HG03378 (cell line): ENCODE measurements around the gene BMAL1.
"Not testable (repeated sequence)": the region's sequence is repeated elsewhere in the genome, so short reads cannot be mapped to it uniquely, and the experiment has no call there.

Source experiments
- ATAC-seq: cut with Tn5 transposase; IDR thresholded peaks from one replicate; pipeline ENCODE4 v1.9.1; 2021; ENCODE audit warnings: mild to moderate bottlenecking, moderate library complexity; ENCODE audit not compliant: unreplicated experiment

Gene BMAL1

GRCh38 chr11:13368041-13368446, 90.5 kb downstream of the BMAL1 start:
- no peak for ATAC-seq

GRCh38 chr11:13373216-13373615, 95.6 kb downstream of the BMAL1 start:
- no peak for ATAC-seq

GRCh38 chr11:13375798-13376197, 98.2 kb downstream of the BMAL1 start:
- ATAC-seq: no peak

- no peak for ATAC-seq
Measured at GRCh38 chr11:13376402-13376801, 98.8 kb downstream of the BMAL1 start.

DNA sequence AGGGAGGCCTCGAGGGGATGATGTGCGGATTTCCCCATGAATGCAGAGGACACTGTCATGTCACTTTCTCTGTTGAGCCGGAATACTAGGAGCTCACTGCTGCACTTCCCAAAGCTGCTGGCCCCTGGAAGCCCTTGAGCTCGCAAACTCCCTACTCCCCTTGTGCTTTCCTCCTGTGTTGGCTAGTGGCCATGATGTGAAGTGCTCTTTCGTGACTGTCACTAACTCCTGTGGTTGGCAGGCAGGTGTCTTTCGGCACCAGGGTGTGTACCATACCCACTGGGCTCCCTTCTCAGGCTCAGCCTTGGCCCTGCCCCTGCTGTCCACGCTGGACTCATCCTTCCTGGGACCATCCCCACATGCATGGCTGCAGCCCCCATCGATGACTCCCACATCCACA, 99.2 kb downstream of the BMAL1 start:
- no peak for ATAC-seq

- ATAC-seq: no peak
Measured at GRCh38 chr11:13378316-13378715, 100.7 kb downstream of the BMAL1 start.

DNA sequence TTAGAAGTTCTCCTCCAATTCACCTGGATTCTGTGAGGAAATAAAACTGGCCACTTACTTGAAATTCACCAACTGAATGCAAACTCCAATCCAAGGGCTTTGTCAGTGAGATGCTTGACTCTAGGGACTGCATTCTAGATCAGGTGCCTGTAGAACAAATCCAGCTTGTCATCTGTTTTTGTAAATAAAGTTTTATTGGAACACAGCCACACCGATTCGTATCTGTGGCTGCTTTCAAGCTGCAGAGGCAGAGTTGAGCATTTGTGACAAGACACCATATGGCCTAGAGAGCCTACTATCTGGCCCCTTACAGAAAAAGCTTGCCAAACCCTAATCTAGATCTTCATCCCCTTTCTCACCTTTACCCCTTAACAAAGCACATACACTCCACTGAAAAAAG, 103.1 kb downstream of the BMAL1 start:
- no peak for ATAC-seq

GRCh38 chr11:13382751-13383150, 105.2 kb downstream of the BMAL1 start:
- ATAC-seq: no peak

DNA sequence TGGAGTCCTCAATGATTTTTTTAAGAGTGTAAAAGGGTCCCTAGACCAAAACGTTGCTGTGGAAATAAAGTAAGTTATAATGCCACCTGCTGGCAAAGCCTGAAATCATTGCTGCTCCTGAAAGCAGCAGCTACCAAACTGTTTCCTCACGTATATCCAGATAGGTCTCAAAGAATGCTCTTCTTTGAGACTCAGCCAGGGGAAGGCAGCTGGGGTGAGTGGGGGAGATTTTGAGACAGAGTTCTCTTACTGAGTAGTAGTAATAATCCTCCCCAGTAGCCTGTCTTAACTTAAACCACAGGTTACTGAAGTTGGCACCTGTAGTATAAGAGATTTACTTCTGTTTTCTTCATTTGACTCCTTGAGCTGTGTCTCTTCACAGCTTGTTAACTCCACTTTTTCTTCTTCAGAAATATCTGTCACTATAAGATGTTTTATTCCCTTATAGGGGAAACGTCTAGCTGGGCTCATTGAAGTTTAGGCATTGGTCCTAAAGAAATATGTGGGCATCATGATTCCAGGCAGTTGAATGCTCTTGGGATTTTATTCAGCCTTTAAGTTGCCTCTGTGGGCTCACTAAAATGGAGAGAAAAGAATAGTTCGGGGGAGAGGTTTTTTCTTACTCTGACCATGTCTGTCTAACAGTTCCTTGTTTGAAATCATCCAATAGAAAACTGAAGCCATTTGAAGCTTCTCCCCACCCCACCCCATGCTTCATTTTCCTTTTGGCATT, 107.5 kb downstream of the BMAL1 start:
- no peak for ATAC-seq

DNA sequence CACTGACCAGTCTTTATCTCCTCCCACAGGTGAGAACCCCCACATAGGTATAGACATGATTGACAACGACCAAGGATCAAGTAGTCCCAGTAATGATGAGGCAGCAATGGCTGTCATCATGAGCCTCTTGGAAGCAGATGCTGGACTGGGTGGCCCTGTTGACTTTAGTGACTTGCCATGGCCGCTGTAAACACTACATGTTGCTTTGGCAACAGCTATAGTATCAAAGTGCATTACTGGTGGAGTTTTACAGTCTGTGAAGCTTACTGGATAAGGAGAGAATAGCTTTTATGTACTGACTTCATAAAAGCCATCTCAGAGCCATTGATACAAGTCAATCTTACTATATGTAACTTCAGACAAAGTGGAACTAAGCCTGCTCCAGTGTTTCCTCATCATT, 109.0 kb downstream of the BMAL1 start:
- ATAC-seq: no peak

DNA sequence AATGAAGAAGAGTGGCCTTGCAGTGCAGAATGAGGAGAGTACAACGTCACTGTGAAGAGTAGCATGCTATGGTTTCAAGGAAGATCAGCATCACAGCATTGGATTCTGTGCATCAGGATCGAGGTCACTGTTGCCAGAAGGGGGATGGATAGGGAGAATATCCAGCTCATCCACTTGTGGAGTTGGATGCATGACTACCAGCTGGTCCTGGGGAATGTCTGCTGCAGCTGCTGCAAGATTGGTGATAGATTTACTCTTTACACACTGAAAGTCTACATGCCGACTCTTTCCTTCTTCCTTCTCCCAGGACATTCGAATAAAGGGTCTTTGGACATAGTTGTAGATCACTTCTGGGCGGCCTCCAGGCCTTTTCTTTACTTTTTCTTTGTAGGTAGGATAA, 111.2 kb downstream of the BMAL1 start:
- ATAC-seq: no peak

- ATAC-seq: no peak
Measured at GRCh38 chr11:13391217-13391616, 113.6 kb downstream of the BMAL1 start.

DNA sequence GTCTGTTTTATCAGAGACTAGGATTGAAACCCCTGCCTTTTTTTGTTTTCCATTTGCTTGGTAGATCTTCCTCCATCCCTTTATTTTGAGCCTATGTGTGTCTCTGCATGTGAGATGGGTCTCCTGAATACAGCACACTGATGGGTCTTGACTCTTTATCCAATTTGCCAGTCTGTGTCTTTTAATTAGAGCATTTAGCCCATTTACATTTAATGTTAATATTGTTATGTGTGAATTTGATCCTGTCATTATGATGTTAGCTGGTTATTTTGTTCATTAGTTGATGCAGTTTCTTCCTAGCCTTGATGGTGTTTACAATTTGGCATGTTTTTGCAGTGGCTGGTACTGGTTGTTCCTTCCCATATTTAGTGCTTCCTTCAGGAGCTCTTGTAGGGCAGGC, 120.7 kb downstream of the BMAL1 start:
- ATAC-seq: not testable (repeated sequence)

DNA sequence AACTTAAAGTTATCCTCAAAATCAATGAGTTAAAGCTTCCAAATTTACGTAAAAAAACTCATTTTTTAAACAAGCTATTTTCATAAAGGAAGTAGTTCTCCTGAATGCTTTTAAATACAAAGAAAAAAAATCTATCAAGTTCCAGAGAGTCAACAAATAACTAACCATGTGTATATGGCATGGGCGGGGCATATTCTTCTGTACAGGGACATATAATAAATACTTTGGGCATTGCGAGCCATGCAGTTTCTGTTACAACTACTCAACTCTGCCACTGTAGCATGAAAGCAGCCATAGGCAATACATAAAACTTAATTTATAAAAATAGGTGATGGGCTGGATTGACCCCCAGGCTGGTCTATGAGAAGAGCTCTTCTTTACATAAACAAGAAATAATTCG, 127.6 kb downstream of the BMAL1 start:
- ATAC-seq: no peak

DNA sequence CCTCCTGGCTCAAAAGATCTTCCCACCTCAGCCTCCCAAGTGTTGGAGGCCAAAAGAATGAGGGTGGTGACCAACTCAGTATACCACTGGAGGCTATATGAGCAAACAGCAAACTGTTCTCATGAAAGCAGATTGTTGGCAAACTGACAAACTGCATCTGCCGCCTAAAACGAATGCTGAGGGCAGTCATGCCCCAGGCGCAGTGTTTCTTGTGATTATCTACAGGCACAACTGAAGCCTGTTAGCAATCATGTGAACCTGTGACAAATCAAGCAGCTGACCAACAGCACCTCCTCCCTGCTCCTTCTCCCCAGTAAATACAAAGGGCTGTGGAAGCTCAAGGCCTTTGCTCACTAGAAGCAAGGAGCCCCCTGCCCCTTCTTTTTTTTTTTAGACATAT, 137.6 kb downstream of the BMAL1 start:
- no peak for ATAC-seq

- ATAC-seq: no peak
Measured at GRCh38 chr11:13421561-13421960, 144.0 kb downstream of the BMAL1 start.

- ATAC-seq: no peak
Measured at GRCh38 chr11:13423372-13423771, 145.8 kb downstream of the BMAL1 start.

DNA sequence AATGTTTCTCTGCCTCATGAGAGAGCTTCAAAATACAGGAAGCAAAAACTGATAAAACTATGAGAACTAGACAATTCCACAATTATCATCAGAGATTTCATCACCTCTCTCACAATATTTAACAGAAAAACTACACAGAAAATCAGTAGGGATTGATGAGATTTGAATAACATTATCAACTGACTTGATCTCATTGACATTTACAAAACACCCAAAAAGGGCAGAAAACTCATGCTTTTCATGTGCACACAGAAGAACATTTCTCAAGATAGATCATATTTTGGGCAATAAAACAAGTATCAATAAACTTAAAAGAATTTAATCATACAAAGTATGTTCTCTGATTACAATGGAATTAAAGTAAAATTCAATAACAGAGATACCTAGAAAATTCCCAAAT, 149.8 kb downstream of the BMAL1 start:
- no peak for ATAC-seq

- no peak for ATAC-seq
Measured at GRCh38 chr11:13429288-13429687, 151.7 kb downstream of the BMAL1 start.

DNA sequence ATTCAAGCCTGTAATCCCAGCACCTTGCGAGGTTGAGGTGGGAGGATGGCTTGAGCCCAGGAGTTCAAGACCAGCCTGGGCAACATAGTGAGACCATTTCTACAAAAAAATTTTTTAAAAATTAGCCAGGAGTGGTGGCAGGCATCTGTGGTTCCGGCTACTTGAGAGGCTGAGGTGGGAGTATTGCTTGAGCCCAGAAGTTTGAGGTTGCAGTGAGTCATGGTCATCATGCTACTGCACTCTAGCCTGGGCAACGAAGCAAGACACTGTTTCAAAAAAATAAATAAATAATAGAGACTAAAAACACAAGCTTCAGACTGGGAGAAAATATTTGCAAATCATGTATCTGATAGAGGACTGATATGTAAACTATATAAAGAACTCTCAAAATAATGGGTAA, 152.2 kb downstream of the BMAL1 start:
- ATAC-seq: no peak

DNA sequence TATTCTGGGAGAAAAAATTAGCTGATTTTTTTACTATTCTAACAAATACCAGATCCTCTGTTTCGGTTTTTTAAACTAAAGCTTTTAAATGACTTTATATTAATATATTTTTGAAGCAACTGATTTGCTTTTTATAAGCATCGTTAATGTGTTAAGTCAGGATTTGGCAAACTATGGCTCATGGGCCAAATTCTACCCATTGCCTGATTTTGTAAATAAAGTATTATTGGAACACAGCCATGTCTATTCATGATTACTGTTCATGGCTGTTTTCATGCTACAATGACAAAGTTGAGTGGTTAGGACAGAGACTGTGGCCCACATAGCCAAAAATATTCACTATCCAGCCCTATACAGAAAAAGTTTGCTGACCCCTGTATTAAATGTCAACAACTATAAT, 155.8 kb downstream of the BMAL1 start:
- no peak for ATAC-seq

DNA sequence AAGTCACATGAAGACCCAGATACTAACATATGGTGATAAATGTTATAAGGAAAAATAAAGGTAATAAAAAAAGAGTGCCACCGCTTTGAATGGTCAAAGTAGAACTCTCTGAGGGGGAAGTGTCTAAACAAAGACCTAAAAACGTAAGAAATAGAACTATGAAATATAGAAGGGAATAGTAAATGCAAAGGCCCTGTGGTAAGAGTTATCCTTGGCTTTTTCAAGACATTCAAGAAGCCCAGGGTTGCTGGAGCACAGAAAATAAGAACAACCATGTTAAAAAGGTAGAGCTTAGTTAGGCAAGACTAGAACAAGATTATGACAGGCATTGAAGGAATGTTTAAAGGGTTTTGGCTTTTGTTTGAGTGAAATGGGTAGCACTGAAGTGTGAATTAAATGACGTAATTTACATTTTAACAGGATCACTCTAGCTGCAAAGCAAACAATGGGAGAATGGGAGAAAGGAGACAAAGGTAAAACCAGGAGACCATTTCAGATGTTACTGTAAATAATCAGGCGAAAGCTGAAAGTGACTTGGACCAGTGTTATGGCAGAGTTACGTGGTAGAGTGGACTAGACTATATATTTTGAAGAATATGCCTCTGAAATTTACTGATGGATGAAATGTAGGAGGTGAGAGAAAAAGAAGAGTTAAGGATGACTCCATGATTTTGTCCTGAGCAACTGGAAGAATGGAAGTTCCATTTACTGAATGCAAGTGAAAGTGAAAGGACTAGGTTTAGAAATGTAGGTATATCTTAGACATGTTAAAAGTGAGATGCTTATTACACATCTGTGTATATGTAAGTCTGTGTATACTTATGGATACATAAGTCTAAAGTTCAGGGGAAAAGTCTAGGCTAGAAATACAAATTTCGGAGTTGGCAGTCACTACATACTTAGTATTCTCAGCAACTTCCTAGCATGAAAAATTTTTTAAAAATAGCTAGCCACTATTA, 156.9 kb downstream of the BMAL1 start:
- no peak for ATAC-seq
